ENCODE data around the gene UBTD1.
A peak's percentile ranks its signal among the peaks of the same experiment; 100 is the strongest.

Gene UBTD1, protein sequence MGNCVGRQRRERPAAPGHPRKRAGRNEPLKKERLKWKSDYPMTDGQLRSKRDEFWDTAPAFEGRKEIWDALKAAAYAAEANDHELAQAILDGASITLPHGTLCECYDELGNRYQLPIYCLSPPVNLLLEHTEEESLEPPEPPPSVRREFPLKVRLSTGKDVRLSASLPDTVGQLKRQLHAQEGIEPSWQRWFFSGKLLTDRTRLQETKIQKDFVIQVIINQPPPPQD

DNA sequence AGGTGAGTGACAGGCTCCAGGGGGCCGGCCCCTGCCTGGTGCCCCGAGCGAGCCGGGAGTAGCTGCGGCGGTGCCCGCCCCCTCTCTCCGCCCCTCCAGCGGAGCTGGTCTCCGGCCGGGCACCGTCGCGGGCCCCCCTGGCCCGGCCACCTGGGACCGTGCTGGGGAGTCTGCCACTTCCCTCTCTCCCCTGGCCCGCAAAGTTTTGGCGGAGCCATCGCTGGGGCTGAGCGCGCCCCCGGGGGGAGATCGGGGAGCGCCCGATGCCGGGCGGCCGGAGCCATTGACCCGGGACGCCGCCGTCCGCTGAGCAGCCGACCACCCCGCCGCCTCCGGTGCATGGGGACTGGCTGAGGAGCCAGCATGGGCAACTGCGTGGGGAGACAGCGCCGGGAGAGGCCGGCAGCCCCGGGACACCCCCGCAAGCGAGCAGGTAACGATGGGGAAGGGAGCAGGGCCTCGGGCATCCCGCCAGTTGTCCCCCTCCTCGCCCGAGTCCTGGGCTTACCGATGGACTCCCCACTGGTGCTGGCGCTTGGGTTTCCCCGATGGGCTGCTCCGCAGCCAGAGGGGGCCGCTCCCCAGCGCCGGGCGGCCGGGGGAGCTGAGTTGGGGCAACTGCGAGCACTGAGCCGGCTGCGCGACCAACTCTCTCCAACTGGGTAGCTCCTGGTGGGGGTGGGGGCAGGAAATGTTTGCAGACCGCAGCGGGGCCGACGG lies at the start of gene UBTD1:
Gene UBTD1 (plus strand): TSS at position 84 of the 720 bp plus-strand sequence. CDS start 280 bp downstream, at position 364.
- peak within 1 kb of the TSS; percentile 93 for H3K4me3 Mint-ChIP-seq
- H3K36me3 Mint-ChIP-seq (ENCODE audit: low read depth), result peaks cover 4% of the 10 kb centered on the region
- H3K4me1 Mint-ChIP-seq (ENCODE audit: low read depth), result peaks cover 33% of the 10 kb centered on the region
- H3K27ac Mint-ChIP-seq, result peak within 1 kb of the TSS; percentile 98
- H3K9me3 Mint-ChIP-seq, result no peaks in the 10 kb centered on the region
- peaks cover 36% of the 10 kb centered on the region for H3K27me3 Mint-ChIP-seq (ENCODE audit: low read depth)

DNA sequence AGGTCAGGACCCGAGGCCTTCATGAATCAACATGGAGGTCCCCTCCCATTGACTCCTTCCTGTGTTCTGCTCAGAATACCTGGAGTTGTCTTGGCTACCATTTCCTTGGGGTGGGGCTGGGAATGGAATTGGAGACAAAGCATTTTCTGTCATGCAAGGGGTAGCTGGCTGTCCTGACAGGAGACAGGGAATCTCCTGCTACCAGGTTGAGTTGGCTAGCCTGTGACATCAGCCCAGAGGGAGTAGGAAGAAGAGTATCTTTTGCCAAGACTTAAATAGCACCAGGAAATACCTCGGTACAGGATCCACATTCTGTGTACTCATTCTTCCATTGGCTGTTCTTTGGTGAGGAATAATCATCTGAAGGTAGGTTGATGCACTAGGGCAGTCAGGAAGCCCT lies 47.9 kb upstream of the UBTD1 start:
- Mint-ChIP-seq H3K36me3 (ENCODE audit: low read depth) (peaks cover 22% of the 10 kb centered on the region), H3K27me3 (ENCODE audit: low read depth) (no peaks in the 10 kb centered on the region), H3K9me3 (no peaks in the 10 kb centered on the region), H3K4me1 (ENCODE audit: low read depth) (peaks cover 31% of the 10 kb centered on the region), H3K27ac (no peak overlapping the region), H3K4me3 (no peak overlapping the region)

DNA sequence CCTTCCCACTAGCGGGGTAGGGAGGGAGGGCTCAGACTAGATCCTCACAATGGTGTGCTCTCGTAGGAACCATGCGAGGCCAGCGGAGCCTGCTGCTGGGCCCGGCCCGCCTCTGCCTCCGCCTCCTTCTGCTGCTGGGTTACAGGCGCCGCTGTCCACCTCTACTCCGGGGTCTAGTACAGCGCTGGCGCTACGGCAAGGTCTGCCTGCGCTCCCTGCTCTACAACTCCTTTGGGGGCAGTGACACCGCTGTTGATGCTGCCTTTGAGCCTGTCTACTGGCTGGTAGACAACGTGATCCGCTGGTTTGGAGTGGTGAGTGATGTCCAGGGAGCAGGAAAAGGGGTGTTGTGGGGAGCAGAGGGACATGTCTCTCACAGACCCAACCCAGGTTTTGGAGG lies 47.1 kb upstream of the UBTD1 start:
- H3K4me3 Mint-ChIP-seq, result no peak overlapping the region
- H3K27ac Mint-ChIP-seq, result no peak overlapping the region
- H3K36me3 Mint-ChIP-seq (ENCODE audit: low read depth), result peaks cover 21% of the 10 kb centered on the region
- peaks cover 29% of the 10 kb centered on the region for H3K4me1 Mint-ChIP-seq (ENCODE audit: low read depth)
- no peaks in the 10 kb centered on the region for H3K27me3 Mint-ChIP-seq (ENCODE audit: low read depth)
- no peaks in the 10 kb centered on the region for H3K9me3 Mint-ChIP-seq

DNA sequence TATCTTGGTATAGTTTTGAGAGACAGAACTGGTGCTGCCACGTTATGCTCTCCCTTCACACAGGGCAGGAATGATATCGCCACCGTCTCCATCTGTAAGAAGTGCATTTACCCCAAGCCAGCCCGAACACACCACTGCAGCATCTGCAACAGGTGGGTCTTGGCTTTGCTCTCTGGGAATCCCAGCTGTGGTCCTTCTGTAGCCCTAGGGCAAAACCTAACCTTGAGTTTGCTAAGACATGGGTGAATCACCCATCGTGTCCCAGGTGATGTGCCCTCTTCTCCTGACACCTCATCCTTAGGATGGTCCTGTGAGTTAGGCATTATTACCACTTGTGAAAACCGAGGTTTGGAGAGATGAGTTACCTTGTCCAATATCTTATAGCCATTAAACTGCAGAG lies 46.4 kb upstream of the UBTD1 start:
- peaks cover 24% of the 10 kb centered on the region for H3K4me1 Mint-ChIP-seq (ENCODE audit: low read depth)
- H3K9me3 Mint-ChIP-seq, result no peaks in the 10 kb centered on the region
- H3K27ac Mint-ChIP-seq, result peak overlapping the region; percentile 8
- peaks cover 24% of the 10 kb centered on the region for H3K36me3 Mint-ChIP-seq (ENCODE audit: low read depth)
- no peaks in the 10 kb centered on the region for H3K27me3 Mint-ChIP-seq (ENCODE audit: low read depth)
- H3K4me3 Mint-ChIP-seq, result no peak overlapping the region

DNA sequence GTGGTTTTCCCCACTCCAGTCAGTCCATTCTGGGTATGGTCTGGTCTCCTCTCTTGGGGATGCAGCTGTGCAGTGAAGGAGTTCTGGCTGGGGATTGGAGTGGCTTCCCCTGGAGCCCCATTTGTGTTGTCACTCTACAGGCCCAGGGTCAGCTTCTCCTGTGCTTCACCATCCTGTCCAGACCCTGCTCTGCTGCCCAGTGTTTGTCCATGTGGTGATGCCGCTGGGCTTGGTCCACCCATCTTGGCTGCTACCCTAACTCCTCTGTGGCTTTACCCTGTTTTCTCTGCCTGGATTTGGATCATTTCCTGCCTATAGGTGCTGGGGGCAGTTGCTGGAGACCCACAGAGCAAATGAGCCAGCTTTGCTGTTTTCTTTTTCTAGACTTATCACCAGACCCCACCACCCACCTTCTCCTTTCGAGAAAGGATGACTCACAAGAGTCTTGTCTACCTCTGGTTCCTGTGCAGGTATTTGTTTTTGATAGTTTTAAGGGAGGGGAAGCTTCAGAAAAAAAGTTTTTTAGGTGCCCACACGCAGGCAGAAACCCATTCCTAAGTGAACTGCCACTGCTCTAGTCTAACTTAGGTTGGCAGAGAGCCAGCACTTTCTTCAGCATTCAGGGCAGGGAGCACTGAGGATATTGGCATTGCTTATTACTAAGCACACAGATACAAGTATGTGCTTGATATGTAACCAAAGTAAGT lies 44.2 kb upstream of the UBTD1 start:
- Mint-ChIP-seq H3K4me1 (ENCODE audit: low read depth) (peaks cover 18% of the 10 kb centered on the region), H3K27ac (peak overlapping the region; percentile 73), H3K9me3 (no peaks in the 10 kb centered on the region), H3K36me3 (ENCODE audit: low read depth) (peaks cover 37% of the 10 kb centered on the region), H3K27me3 (ENCODE audit: low read depth) (no peaks in the 10 kb centered on the region), H3K4me3 (no peak overlapping the region)

DNA sequence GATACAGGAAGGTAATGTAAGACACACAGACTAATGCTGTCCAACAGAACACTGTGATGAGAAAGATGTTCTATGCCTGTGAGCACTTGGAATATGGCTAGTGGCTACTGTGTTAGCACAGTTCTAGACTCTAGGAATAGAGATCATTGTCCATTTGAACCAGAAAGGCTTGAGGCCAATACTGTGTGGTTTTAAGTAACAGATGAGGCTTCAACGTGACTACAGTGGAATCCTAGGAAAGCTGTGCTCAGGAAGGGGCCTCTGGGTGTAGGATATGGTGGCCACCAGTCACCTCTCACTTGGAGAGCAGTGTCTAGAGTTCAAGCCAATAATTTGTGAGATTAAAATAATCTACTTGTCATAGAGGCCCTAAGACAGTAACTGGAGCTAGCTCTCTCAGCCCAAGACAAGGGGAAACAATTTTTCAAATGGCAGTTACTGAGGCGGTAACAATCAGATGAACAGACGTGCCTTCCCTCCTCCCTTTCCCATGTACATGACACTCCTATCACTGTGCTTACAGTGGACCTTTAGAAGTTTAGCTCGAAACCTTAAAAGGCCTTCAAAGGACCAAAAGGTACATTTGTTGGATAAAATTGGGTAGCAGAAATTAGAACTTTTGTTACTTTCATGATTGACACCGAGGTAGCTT lies 42.6 kb upstream of the UBTD1 start:
- H3K27ac Mint-ChIP-seq, result no peak overlapping the region
- H3K36me3 Mint-ChIP-seq (ENCODE audit: low read depth), result peaks cover 42% of the 10 kb centered on the region
- no peaks in the 10 kb centered on the region for H3K27me3 Mint-ChIP-seq (ENCODE audit: low read depth)
- H3K4me3 Mint-ChIP-seq, result no peak overlapping the region
- peaks cover 9% of the 10 kb centered on the region for H3K4me1 Mint-ChIP-seq (ENCODE audit: low read depth)
- H3K9me3 Mint-ChIP-seq, result no peaks in the 10 kb centered on the region

DNA sequence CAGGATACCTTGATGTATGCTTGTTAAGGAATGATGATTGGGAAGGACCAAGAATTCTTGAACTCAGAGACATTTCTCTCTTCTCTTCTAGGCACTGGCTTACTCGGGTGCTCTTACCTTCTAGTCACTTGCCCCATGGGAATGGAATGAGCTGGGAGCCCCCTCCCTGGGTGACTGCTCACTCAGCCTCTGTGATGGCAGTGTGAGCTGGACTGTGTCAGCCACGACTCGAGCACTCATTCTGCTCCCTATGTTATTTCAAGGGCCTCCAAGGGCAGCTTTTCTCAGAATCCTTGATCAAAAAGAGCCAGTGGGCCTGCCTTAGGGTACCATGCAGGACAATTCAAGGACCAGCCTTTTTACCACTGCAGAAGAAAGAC lies 42.0 kb upstream of the UBTD1 start:
- Mint-ChIP-seq H3K9me3 (no peaks in the 10 kb centered on the region), H3K4me3 (no peak overlapping the region), H3K27me3 (ENCODE audit: low read depth) (no peaks in the 10 kb centered on the region), H3K4me1 (ENCODE audit: low read depth) (peaks cover 9% of the 10 kb centered on the region), H3K36me3 (ENCODE audit: low read depth) (peaks cover 42% of the 10 kb centered on the region), H3K27ac (no peak overlapping the region)

DNA sequence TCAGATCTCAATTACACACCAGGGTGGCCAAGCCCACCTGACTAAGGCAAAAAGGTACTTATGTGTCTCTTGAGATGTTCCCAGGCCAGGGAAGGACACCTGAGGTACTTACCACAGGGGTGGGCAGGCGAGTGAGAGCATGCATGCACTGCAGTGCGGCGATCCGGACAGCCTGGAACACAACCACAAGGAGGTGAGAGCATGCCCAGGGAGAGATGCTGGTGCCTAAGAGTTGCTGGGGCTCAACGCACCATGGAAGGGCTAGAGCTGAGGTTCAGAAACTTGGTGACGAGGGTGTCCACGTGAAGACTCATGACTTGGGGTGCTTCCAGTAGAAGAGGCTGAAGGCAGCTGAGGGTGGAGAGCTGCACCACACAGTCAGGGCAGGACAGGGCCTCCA lies 39.6 kb upstream of the UBTD1 start:
- Mint-ChIP-seq H3K4me1 (ENCODE audit: low read depth) (peaks cover 9% of the 10 kb centered on the region), H3K9me3 (no peaks in the 10 kb centered on the region), H3K36me3 (ENCODE audit: low read depth) (peaks cover 41% of the 10 kb centered on the region), H3K4me3 (no peak overlapping the region), H3K27me3 (ENCODE audit: low read depth) (no peaks in the 10 kb centered on the region), H3K27ac (no peak overlapping the region)

DNA sequence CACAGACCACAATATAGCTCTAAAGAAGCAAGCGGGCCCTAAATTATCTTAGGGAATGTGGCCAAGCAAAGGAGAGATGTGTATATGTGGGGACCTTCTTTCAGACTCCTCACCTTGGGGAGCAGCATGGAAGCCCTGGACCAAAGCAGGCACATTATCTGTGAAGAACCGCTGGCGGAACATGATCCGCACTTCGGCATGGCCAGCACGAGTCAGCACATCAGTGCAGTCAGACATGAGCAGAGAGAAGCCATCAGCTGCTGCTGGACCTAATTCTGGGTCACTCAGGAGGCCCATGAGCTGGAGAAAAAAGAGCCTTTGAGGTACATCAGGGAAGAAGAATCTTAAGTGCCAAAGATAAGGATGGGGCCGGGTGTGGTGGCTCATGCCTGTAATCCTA lies 38.8 kb upstream of the UBTD1 start:
- H3K4me1 Mint-ChIP-seq (ENCODE audit: low read depth), result peaks cover 1% of the 10 kb centered on the region
- H3K36me3 Mint-ChIP-seq (ENCODE audit: low read depth), result peaks cover 36% of the 10 kb centered on the region
- no peaks in the 10 kb centered on the region for H3K27me3 Mint-ChIP-seq (ENCODE audit: low read depth)
- no peak overlapping the region for H3K4me3 Mint-ChIP-seq
- H3K9me3 Mint-ChIP-seq, result no peaks in the 10 kb centered on the region
- H3K27ac Mint-ChIP-seq, result peak overlapping the region; percentile 33

DNA sequence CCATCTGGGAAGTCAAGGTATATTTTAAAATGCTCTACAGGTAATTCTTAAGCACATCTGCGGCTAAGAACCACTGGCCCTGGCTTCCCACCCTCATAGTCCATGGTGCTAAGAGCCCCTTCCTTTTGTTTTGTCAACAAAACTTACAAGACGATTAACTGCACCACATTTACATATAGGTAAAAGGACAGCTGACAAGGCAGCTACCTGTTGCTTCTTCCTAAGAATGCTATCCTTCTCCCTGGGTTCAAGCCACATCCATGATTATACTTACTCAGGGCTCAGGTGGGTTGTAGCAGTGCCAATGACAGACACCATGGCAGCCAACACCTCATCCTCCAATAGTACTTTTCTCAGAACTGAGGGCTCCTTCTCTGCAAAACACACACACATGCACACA lies 36.4 kb upstream of the UBTD1 start:
- Mint-ChIP-seq H3K9me3 (no peaks in the 10 kb centered on the region), H3K27me3 (ENCODE audit: low read depth) (no peaks in the 10 kb centered on the region), H3K36me3 (ENCODE audit: low read depth) (peaks cover 33% of the 10 kb centered on the region), H3K4me1 (ENCODE audit: low read depth) (peaks cover 1% of the 10 kb centered on the region), H3K27ac (no peak overlapping the region), H3K4me3 (no peak overlapping the region)

DNA sequence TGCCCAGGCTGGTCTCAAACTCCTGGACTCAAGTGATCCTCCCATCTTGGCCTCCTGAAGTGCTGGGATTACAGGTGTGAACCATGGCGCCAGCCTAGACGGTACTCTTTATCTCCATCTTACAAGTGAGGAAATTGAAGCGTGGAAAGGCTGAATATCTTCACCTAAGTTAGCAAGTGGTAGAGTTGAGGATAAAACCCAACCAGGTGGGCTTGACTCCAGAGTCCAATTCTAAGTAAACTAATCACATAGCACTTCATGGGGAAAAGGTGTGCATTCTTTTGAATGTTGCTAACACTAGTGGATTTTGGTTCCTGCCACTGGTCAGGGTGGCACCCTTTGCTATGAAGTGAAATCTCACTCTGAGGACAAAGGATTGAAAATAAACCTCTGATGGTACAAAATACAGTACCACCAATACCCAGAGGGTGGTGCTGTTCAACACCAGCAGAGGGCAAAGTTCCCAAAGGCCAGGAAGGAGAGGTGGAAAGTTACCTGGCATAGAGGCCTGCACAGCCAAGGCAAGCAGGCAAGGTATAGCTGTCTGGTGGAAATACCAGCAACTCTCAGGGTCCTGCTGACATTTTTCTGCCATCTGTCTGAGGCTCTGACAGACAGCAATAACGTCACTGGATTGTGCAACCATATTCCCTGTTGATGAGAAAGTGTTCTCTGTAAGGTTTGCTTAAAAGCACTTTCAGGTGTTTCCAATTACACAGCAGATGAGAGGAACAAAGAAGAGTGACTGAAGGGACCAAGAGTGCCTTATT lies 35.2 kb upstream of the UBTD1 start:
- Mint-ChIP-seq H3K27ac (no peak overlapping the region), H3K4me3 (no peak overlapping the region), H3K9me3 (no peaks in the 10 kb centered on the region), H3K4me1 (ENCODE audit: low read depth) (peaks cover 1% of the 10 kb centered on the region), H3K27me3 (ENCODE audit: low read depth) (no peaks in the 10 kb centered on the region), H3K36me3 (ENCODE audit: low read depth) (peaks cover 27% of the 10 kb centered on the region)

DNA sequence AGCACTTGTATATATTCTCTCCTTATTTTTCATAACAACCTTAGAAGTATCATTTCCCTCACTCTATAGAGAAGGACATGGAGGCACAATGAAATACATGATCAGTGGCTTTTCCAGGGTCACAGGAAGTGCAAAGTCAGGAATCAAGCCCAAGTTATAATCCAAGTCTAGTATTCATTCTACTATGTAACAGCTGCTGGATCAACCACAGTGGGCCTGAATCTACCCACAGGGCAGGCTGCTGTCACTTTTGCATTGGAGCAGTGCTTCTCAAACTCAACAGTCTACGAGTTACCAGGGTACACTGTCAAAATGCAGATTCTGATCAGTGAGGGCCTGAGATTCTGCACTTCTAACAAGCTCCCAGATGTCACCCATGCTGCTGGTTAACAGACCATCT lies 34.5 kb upstream of the UBTD1 start:
- Mint-ChIP-seq H3K4me3 (no peak overlapping the region), H3K9me3 (no peaks in the 10 kb centered on the region), H3K4me1 (ENCODE audit: low read depth) (peaks cover 1% of the 10 kb centered on the region), H3K36me3 (ENCODE audit: low read depth) (peaks cover 29% of the 10 kb centered on the region), H3K27ac (no peak overlapping the region), H3K27me3 (ENCODE audit: low read depth) (no peaks in the 10 kb centered on the region)

DNA sequence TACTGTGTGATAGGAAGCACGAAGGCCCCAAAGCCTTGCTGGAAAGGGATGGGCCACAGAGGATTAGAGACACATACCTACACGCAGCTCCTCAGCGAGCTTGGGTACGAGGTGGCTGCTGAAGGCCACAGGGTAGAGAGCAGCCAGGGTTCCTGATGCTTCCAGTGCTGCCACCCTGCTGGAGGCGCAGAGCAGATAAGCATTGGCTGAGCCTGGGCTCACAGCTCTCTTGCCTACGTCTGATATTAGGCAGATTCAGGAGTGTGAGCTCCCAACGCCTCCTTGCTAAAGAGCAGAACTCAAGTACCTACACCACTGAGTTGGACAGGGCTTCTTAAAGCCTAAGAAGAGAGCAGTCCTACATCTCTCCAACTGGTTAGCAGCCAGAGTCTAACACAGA lies 32.7 kb upstream of the UBTD1 start:
- H3K27ac Mint-ChIP-seq, result no peak overlapping the region
- H3K4me1 Mint-ChIP-seq (ENCODE audit: low read depth), result peaks cover 1% of the 10 kb centered on the region
- no peaks in the 10 kb centered on the region for H3K27me3 Mint-ChIP-seq (ENCODE audit: low read depth)
- no peaks in the 10 kb centered on the region for H3K9me3 Mint-ChIP-seq
- H3K36me3 Mint-ChIP-seq (ENCODE audit: low read depth), result peaks cover 31% of the 10 kb centered on the region
- H3K4me3 Mint-ChIP-seq, result no peak overlapping the region

DNA sequence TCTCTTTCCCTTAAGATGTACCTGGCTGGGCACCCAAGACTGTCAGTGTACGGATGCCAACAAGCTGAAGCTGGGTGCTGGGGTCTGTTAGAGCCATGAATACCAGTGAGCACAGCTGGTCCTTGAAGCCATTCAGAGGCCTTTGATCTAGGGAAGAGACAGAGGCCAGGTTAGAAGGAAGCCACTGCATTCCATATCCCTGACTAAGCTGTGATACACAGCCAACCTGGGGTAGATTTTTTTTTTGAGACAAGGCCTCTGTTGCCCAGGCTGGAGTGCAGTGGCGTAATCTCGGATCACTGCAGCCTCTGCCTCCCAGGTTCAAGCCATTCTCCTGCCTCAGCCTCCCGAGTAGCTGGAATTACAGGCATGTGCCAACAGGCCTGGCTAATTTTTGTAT lies 32.0 kb upstream of the UBTD1 start:
- H3K9me3 Mint-ChIP-seq, result no peaks in the 10 kb centered on the region
- H3K36me3 Mint-ChIP-seq (ENCODE audit: low read depth), result peaks cover 33% of the 10 kb centered on the region
- H3K27me3 Mint-ChIP-seq (ENCODE audit: low read depth), result no peaks in the 10 kb centered on the region
- peaks cover 1% of the 10 kb centered on the region for H3K4me1 Mint-ChIP-seq (ENCODE audit: low read depth)
- no peak overlapping the region for H3K4me3 Mint-ChIP-seq
- H3K27ac Mint-ChIP-seq, result no peak overlapping the region
